Measurements from ENCODE around the gene TTF1. TPM values are rescaled to one million over a fixed set of nuclear protein-coding genes. Genes with fewer than 3 reads are reported as not detected.

Gene TTF1
- total and polyA plus RNA-seq, 10 donors: 12.1 to 24.2 (median 16.2) TPM

- intact Hi-C loops (cut with DNase I; ENCODE audit: low total_unique reads): loop anchor here (10.0 kb wide), 1 partner anchor 47 kb away; the partner anchor contains the start of gene TTF1
- peaks cover 8 to 29% (median 20%) of the 10 kb centered on the region in 6 donors for H3K4me1 ChIP-seq
- no peak for DNase-seq
- H3K27me3 ChIP-seq (replicated peaks in 1 of 7): no peaks in the 10 kb centered on the region
- H3K9me3 ChIP-seq: peaks cover 0 to 7% (median 0%) of the 10 kb centered on the region in 8 donors
- TF ChIP-seq CTCF (IDR thresholded peaks at IDR 0.05 in 8 of 11, conservative IDR thresholded peaks at IDR 0.05 in 3 of 11) (no peak), POLR2A (IDR thresholded peaks at IDR 0.05) (no peak), POLR2AphosphoS5 (IDR thresholded peaks at IDR 0.05) (no peak)
- 87 to 96% (median 94%) methylated on average over 7 of the region's 7 CpGs for WGBS, 5 donors
- no peak overlapping the region for H3K27ac ChIP-seq
- H3K36me3 ChIP-seq: peaks cover 0 to 9% (median 6%) of the 10 kb centered on the region in 6 donors
- no peak overlapping the region for H3K4me3 ChIP-seq
Observed at GRCh38 chr9:132357764-132358163, 48.9 kb downstream of the TTF1 start.

DNA sequence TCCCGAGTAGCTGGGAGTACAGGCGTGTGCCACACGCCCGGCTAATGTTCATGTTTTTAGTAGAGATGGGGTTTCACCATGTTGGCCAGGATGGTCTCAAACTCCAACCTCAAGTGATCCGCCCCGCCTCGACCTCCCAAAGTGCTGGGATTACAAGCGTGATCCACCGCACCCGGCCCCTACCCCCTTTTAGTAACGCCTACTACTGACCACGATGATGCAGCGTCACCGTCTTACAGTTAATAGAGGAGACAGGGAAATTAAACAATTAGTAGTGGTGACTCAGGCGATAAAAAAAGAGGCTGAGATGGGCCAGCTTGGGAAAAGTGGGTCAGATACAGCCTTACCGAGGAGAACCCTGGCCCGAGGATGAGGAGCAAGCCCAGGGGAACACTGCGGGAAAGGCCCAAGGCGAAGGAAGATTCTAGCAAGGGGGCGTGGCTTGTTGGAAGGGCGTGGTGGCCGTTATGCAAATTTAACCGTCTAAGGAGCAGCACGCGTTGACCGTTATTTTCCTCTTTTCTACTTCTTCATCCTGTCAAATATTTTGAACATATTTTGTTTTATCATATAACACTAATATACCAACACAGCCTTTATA lies 50.2 kb downstream of the TTF1 start:
- Histone ChIP-seq H3K9me3 (peaks cover 0 to 7% (median 0%) of the 10 kb centered on the region in 8 donors), H3K27ac (peak overlapping the region in 4 of 8 donors; percentile 95 to 100 (median 100)), H3K36me3 (peaks cover 0 to 23% (median 15%) of the 10 kb centered on the region in 6 donors), H3K4me3 (no peak overlapping the region), H3K4me1 (peaks cover 22 to 41% (median 34%) of the 10 kb centered on the region in 6 donors), H3K27me3 (replicated peaks in 1 of 7) (no peaks in the 10 kb centered on the region)
- 88 to 95% (median 91%) methylated on average over 26 of the region's 26 CpGs for WGBS, 5 donors
- intact Hi-C loops (cut with DNase I; ENCODE audit: low total_unique reads): loop anchor here (10.0 kb wide), 1 partner anchor 48 kb away; the partner anchor contains the start of gene TTF1
- no peak for DNase-seq
- TF ChIP-seq POLR2A (IDR thresholded peaks at IDR 0.05) (no peak), POLR2AphosphoS5 (IDR thresholded peaks at IDR 0.05) (no peak), CTCF (IDR thresholded peaks at IDR 0.05 in 8 of 11, conservative IDR thresholded peaks at IDR 0.05 in 3 of 11) (no peak)

DNA sequence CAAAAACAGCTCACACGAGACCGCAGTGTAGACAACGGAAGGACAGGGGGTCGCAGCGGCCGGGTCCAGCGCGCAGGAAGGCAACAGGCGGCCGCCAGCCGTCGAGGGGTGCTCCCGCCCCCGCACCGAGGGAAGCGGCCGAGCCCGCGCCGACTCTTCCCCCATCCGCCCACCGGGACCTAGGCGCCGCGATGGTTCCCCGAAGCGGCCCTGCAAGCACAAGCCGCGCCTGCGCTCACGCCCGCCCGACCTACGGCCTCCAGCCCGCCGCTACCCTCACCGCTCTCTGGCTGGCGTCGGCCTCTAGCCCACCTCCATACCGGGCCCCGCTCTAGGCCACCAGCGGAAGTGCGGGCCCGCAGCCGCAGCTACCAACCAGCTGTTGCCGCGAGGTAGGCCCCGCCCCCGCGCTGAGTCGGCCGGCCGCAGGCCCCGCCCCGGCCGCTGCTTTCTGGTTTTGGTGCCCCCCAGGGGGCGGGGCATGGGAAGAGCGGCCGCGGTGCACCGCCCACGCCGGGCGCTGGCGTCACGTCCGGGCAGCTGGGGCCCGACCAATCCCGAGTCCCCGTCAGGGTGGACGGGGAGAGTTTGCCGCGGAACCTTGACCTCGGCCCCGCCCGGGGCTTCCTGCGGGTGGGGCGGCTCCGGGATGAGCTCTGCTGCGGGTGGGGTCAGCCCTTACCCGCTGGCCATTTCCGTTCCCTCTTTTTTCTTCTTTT lies 51.8 kb downstream of the TTF1 start, which contains the start of gene SETX:
Gene SETX (minus strand): TSS at position 350 of the 719 bp plus-strand sequence. CDS start 5,558 bp downstream, outside the sequence.
- intact Hi-C loops (cut with DNase I; ENCODE audit: low total_unique reads): loop anchor here (10.0 kb wide), 1 partner anchor 50 kb away; the partner anchor contains the start of gene TTF1
- Histone ChIP-seq H3K9me3 (peaks cover 0 to 7% (median 0%) of the 10 kb centered on the region in 8 donors), H3K4me3 (peak within 1 kb of the TSS; percentile 74 to 97 (median 90)), H3K36me3 (peaks cover 0 to 34% (median 19%) of the 10 kb centered on the region in 6 donors), H3K27me3 (replicated peaks in 1 of 7) (no peaks in the 10 kb centered on the region), H3K27ac (peak within 1 kb of the TSS; percentile 92 to 100 (median 98)), H3K4me1 (peaks cover 34 to 52% (median 48%) of the 10 kb centered on the region in 6 donors)
- WGBS, 5 donors: 0 to 1% (median 0%) methylated on average over 47 to 82 of the region's 82 CpGs
- peak; percentile 99 for DNase-seq
- TF ChIP-seq POLR2AphosphoS5 (IDR thresholded peaks at IDR 0.05) (peak; percentile 97 to 99 (median 98)), POLR2A (IDR thresholded peaks at IDR 0.05) (peak; percentile 89 to 96 (median 94)), CTCF (IDR thresholded peaks at IDR 0.05 in 8 of 11, conservative IDR thresholded peaks at IDR 0.05 in 3 of 11) (peak in 7 of 11 experiments; percentile 16 to 56 (median 34))

Measured in spleen (tissue), 11 donors.